ACHN (cell line): ENCODE results near the gene CBFA2T3.
"Not testable (repeated sequence)": the region's sequence is repeated elsewhere in the genome, so short reads cannot be mapped to it uniquely, and the experiment has no call there.

ENCODE experiments used
- DNase-seq: peaks from one replicate; pipeline ENCODE4 v3.0.0-alpha.2; 2015
- in situ Hi-C: cut with HindIII; loops from 2 replicates; pipeline ENCODE4 v1.10.0; 2017; ENCODE audit warnings: low sequenced_read_pairs, low pct_ligation_motif_present, low pct_unique_long_range_greater_than_20kb

Gene CBFA2T3

GRCh38 chr16:88891083-88891482 lies 85.9 kb downstream of the CBFA2T3 start:
- no peak for DNase-seq
- in situ Hi-C loops, result no loop called here

- in situ Hi-C loops, DNase-seq: not testable (repeated sequence)
These were observed 87.2 kb downstream of the CBFA2T3 start for GRCh38 chr16:88889702-88890352.

- in situ Hi-C loops, result no loop called here
- DNase-seq, result no peak
These were observed 88.3 kb downstream of the CBFA2T3 start for GRCh38 chr16:88888461-88889387.

- in situ Hi-C loops, result no loop called here
- no peak for DNase-seq
These were observed 89.0 kb downstream of the CBFA2T3 start for GRCh38 chr16:88888057-88888456.

GRCh38 chr16:88886845-88887521 lies 90.0 kb downstream of the CBFA2T3 start:
- in situ Hi-C loops, result no loop called here
- no peak for DNase-seq

- no peak for DNase-seq
- in situ Hi-C loops, result no loop called here
These were observed 90.6 kb downstream of the CBFA2T3 start for GRCh38 chr16:88886420-88886844.

- in situ Hi-C loops, result no loop called here
- no peak for DNase-seq
These were observed 91.2 kb downstream of the CBFA2T3 start for GRCh38 chr16:88885693-88886280.

GRCh38 chr16:88884569-88885271 lies 92.3 kb downstream of the CBFA2T3 start:
- no peak for DNase-seq
- in situ Hi-C loops, result no loop called here

- no peak for DNase-seq
- in situ Hi-C loops, result no loop called here
These were observed 93.1 kb downstream of the CBFA2T3 start for GRCh38 chr16:88883946-88884345.

GRCh38 chr16:88883117-88883895 lies 93.7 kb downstream of the CBFA2T3 start:
- no peak for DNase-seq
- in situ Hi-C loops, result no loop called here

GRCh38 chr16:88882358-88883030 lies 94.5 kb downstream of the CBFA2T3 start:
- in situ Hi-C loops, result no loop called here
- no peak for DNase-seq

- in situ Hi-C loops, result no loop called here
These were observed 95.2 kb downstream of the CBFA2T3 start for GRCh38 chr16:88881675-88882357.

GRCh38 chr16:88881007-88881615 lies 95.9 kb downstream of the CBFA2T3 start:
- DNase-seq, result no peak
- in situ Hi-C loops, result no loop called here

More at GRCh38 chr16:88881675-88882357, 95.2 kb downstream of the CBFA2T3 start:
- no peak for DNase-seq

- DNase-seq, result no peak
- in situ Hi-C loops, result no loop called here
These were observed 96.6 kb downstream of the CBFA2T3 start for GRCh38 chr16:88880226-88881006.

GRCh38 chr16:88879788-88880055 lies 97.3 kb downstream of the CBFA2T3 start:
- in situ Hi-C loops, result no loop called here
- no peak for DNase-seq
